HG03442 (cell line): ENCODE measurements around the gene COX6A2.

Experiments used
- ATAC-seq: cut with Tn5 transposase; IDR thresholded peaks from one replicate; pipeline ENCODE4 v1.9.1; 2021; ENCODE audit warnings: mild to moderate bottlenecking, moderate library complexity; ENCODE audit not compliant: unreplicated experiment

COX6A2 gene

DNA sequence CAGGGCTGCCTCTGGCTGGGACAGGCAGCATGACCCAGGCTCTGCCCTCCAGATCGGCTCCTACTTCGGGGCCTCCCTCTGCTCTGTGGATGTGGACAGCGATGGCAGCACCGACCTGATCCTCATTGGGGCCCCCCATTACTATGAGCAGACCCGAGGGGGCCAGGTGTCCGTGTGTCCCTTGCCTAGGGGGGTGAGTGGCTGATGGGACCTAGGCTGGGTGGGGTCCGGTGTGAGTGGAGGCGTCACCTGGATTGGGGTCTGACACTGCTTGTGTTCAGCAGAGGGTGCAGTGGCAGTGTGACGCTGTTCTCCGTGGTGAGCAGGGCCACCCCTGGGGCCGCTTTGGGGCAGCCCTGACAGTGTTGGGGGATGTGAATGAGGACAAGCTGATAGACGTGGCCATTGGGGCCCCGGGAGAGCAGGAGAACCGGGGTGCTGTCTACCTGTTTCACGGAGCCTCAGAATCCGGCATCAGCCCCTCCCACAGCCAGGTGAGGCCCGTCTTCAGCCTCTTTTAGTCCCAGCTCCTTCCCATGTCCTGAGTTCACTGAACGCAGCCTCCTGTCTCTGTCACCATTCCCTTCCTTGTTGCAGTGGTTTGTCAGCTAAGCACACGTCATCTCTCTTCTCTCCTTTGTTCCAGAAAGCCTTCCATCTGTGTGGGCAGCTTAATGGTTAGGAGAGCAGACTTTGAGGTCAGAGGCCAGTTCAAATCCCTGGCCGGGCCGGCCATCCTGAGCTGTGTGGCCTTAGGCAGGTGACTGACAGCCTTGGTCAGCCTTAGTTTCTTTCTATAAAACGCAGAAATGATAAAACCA, 16.9 kb downstream of the COX6A2 start:
- no peak for ATAC-seq

- no peak for ATAC-seq
Measured at GRCh38 chr16:31410082-31410481, 18.1 kb downstream of the COX6A2 start.

GRCh38 chr16:31409433-31409832, 18.7 kb downstream of the COX6A2 start:
- ATAC-seq = no peak

GRCh38 chr16:31407406-31407805, 20.8 kb downstream of the COX6A2 start:
- ATAC-seq = no peak

- ATAC-seq = no peak
Measured at GRCh38 chr16:31404353-31405064, 23.7 kb downstream of the COX6A2 start.

DNA sequence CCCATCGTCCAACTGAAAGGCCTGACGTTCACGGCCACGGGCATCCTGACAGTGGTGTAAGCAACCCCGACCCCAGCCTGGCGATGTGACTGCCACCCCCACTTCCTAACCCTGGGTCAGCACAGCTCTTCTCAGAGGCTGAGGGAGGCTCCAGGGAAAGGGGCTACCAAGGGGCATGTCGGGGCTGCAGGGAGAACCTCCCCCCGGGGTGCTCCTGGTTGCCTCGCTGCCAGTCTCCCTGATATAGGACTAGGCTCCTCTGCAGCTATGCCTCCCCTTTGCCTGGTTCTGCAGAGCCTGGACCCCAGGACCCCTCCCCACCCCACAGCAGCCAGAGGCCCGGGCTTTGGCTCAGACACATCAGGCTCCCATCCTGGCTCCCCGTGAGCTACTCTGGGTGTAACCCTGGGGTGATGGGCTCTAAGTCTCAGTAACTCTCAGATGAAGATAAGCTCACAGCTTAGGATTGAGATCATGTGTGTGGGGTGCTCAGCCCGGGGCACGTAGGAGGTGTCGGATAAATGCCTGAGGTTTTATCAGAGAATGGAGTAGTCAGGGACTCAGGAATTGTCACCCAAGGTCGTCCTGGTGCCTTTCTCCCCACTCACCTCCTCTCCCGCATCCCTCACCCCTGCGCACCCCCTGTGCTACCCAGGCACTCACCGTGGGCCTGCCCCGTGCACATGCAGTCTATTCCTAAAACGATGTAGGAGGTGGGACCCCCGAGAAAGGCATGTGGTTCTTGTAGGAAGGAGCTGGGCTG, 24.4 kb downstream of the COX6A2 start:
- no peak for ATAC-seq

DNA sequence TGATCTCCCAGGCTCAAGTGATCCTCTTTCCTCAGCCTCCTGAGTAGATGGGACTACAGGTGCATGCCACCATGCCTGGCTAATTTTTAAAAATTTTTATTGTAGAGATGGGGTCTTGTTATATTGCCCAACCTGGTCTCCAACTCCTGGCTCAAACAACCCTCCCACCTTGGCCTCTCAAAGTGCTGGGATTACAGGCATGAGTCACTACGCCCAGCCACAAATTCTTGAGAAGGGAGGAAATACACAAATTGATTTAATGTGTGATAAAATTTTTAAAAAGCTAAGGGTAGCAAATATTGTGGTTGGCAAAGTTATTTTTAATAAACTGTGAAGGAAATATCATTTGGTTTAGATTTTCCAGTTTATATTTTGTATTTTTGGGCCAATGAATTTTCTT, 25.5 kb downstream of the COX6A2 start:
- no peak for ATAC-seq

DNA sequence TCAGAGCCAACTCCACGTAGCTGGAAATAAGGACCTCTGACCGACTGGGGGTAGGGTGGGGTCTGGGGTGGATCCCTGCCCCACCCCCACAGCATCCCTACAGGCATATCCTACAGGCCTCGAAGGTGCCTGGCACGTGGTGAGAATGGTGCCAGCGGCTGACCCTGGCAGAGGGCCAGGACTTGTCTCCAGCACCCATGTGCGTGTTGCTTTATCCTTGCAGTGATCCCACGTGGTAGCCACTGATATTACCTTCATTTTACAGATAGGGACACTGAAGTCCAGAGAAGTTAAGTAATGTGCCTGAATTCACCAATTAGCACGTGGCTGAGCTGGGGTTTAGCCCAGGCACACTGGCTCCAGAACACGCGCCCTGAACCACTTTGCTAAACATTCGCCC, 26.7 kb downstream of the COX6A2 start:
- ATAC-seq = no peak

DNA sequence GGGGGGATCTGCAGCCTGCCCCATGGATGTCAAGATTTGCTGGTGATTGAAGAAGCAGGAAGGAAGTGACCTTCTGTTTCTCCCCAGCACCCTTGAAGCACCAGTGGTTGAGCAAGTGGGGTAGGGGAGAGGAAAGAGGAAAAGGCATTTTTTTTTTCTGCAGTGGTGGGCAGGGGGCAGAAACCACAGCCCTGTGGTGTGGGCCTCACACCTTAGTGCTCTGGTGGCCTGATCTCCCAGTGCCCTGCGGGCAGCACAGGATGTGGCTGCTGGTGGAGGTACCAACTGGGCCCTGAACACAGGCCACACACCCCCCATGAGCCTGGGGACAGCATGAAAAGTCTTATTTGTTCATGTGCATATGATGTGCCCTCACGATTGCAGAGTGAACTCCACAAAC, 28.0 kb downstream of the COX6A2 start:
- no peak for ATAC-seq

DNA sequence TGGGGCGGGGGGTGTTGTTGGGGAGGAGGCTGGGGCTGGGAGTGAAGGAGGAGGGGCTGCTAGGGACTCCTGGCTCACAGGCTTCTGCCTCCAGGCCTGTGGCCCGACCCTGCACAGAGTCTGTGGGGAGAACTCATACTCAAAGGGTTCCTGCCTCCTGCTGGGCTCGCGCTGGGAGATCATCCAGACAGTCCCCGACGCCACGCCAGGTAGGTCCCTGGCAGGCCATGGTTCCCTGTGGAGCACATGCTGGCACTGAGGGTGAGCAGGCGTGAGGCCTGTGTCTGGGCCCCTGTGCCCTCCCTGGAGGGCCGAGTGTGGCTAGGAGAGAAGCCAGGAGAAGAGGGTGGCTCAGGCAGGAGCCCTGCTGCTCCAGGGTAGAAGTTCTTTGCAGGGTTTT, 30.5 kb downstream of the COX6A2 start:
- no peak for ATAC-seq

DNA sequence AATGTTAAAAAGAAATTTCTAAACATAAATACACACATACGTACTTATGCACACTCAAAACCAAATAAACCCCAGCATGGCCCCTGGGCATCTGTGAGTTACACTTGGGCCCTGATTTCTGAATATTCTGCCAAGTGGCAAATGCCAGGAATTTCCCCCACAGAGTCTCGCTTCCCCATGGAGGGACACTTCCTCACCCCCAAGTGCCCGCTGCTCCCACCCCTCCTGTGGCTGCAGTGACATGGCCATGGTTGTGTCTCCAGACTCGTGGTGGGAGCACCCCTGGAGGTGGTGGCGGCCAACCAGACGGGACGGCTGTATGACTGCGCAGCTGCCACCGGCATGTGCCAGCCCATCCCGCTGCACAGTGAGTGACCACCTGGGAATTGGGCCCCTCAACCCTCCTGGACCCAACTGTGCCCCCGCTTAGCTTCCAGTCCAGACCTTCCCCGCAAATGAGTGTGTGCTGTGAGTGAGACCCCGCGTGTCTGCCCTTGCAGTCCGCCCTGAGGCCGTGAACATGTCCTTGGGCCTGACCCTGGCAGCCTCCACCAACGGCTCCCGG, 31.0 kb downstream of the COX6A2 start:
- ATAC-seq = no peak

- no peak for ATAC-seq
Measured at GRCh38 chr16:31395647-31396046, 32.5 kb downstream of the COX6A2 start.

GRCh38 chr16:31393056-31393455, 35.1 kb downstream of the COX6A2 start, which contains the start of gene ITGAD:
TSS of gene ITGAD (plus strand) at chr16:31393335. CDS start at chr16:31393361, 26 bp downstream.
- no peak for ATAC-seq

DNA sequence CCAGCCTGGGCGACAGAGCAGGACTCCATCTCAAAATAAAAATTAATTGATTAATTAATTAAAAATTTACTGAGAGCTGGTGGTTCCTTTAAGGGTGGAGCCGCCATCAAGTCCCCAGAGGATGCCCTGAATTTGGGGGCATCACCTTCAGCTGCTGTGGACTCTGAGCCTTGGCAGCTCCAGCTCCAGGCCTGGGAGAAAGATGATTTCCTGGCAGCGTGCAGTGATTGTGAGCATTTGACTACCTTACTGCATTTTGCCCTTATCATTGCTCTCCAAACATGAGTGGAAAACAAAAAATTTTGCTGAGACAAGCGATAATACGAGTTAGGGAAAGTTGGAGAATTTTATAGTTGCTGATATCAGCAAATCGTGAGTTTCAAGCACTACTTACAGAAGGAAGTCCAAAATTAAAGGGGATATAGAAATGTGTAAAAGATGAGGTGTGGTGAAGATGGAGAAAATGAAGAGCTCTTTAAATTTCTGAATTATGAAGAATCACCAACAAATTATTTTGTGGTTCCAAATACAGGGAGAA, 37.6 kb downstream of the COX6A2 start:
- ATAC-seq = no peak

- ATAC-seq = no peak
Measured at GRCh38 chr16:31388535-31388934, 39.6 kb downstream of the COX6A2 start.

DNA sequence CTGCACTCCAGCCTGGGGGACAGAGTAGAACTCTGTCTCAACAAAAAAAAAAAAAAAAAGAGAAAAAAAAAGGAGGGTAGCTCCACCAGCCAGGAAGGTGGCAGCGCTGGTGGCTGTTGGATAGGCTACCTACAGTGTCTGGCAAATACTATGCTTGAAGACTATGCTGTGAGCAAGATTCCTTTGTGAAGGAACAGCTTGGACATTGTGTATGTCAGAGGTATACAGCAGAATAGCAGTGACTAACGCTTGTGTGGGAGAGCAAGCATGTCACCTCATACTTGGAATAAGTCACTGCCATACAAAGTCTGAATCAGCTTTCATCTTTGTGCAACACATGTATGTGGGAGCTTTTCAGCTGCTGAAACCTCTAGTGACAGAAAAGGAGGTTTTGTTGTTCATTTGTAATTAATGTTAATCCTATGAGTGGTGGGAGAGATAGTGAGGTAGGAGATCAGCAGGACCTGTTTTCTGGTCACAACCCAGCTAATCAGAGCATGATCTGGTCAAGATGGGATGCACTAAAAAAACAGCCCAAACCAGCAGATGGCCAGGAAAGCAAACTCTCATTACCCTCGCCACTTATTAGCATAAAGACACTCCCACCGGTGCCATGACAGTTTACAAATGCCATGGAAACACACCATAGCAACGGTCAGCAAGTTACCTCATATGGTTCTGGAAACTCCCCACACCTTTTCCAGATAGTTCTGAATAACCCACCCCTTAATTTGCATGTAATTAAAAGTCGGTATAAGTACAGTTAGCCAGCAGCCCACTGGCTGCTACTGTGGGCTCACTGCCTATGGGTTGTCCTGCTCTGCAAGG, 41.8 kb downstream of the COX6A2 start:
- ATAC-seq = peak; percentile 69

GRCh38 chr16:31385680-31386079, 42.5 kb downstream of the COX6A2 start:
- no peak for ATAC-seq

DNA sequence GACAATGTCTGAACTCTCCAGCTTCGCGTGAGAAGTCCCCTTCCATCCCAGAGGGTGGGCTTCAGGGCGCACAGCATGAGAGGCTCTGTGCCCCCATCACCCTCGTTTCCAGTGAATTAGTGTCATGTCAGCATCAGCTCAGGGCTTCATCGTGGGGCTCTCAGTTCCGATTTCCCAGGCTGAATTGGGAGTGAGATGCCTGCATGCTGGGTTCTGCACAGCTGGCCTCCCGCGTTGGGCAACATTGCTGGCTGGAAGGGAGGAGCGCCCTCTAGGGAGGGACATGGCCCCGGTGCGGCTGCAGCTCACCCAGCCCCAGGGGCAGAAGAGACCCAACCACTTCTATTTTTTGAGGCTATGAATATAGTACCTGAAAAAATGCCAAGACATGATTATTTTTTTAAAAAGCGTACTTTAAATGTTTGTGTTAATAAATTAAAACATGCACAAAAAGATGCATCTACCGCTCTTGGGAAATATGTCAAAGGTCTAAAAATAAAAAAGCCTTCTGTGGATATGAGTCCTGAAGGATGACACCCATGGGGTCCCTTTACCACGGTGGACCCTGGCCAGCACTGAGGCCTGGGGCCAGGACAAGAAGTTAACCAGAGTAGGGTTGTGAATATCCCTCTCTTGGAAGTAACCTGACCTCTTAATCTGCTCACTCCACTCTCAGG, 45.5 kb downstream of the COX6A2 start:
- no peak for ATAC-seq

GRCh38 chr16:31380201-31380600, 48.0 kb downstream of the COX6A2 start:
- ATAC-seq = no peak
